Liver (tissue), 9 donors: Measurements from ENCODE around the gene ABHD17A. TPM values are rescaled to one million over a fixed set of nuclear protein-coding genes. Genes with fewer than 3 reads are reported as not detected.

Experiments used
- DNase-seq: peaks from one replicate; pipeline ENCODE4 v3.0.0-alpha.2; 2017; ENCODE audit warnings: low spot score
- H3K27ac ChIP-seq, 2 donors: one replicate each; pipeline ENCODE4 v1.7.0; 2013; ENCODE audit warnings: inconsistent platforms in 2 of 2, low read length in 2 of 2, control low read depth in 1 of 2, low read depth in 1 of 2, mild to moderate bottlenecking in 1 of 2
- H3K27me3 ChIP-seq, 4 donors: one replicate each; pipeline versions ENCODE4 v1.6.1 to v1.7.0; 2013; ENCODE audit warnings: low read length in 3 of 4, inconsistent platforms in 1 of 4, mild to moderate bottlenecking in 1 of 4, moderate library complexity in 1 of 4; ENCODE audit not compliant: control insufficient read depth in 4 of 4, insufficient read depth in 4 of 4
- H3K36me3 ChIP-seq, 4 donors: one replicate each; pipeline versions ENCODE4 v1.6.1 to v1.7.0; 2013; ENCODE audit warnings: low read length in 3 of 4, mild to moderate bottlenecking in 3 of 4, low read depth in 1 of 4, moderate library complexity in 1 of 4; ENCODE audit not compliant: control insufficient read depth in 4 of 4, insufficient read depth in 3 of 4
- H3K4me1 ChIP-seq, 4 donors: one replicate each; pipeline versions ENCODE4 v1.6.1 to v1.7.0; 2013; ENCODE audit warnings: low read length in 3 of 4, mild to moderate bottlenecking in 3 of 4, moderate library complexity in 1 of 4; ENCODE audit not compliant: control insufficient read depth in 4 of 4, insufficient read depth in 4 of 4
- H3K4me3 ChIP-seq, 3 donors: one replicate each; pipeline versions ENCODE4 v1.6.1 to v1.7.0; 2013; ENCODE audit warnings: low read length in 3 of 3, control low read depth in 1 of 3, low read depth in 1 of 3, mild to moderate bottlenecking in 1 of 3
- H3K9ac ChIP-seq, 2 donors: one replicate each; pipeline ENCODE4 v1.7.0; 2013; ENCODE audit warnings: low read length in 2 of 2, mild to moderate bottlenecking in 2 of 2, moderate library complexity in 2 of 2, control low read depth in 1 of 2, low read depth in 1 of 2
- H3K9me3 ChIP-seq, 4 donors: one replicate each; pipeline versions ENCODE4 v1.6.1 to v1.7.0; 2013; ENCODE audit warnings: low read length in 3 of 4; ENCODE audit not compliant: control insufficient read depth in 4 of 4
- ATF3 ChIP-seq: IDR thresholded peaks from 2 replicates; pipeline ENCODE4 v1.6.1; 2016; ENCODE audit warnings: antibody characterized with exemption
- EGR1 ChIP-seq, 2 donors: IDR thresholded peaks; 2 replicates each; pipeline ENCODE4 v1.6.1; 2016 to 2018; ENCODE audit warnings: antibody characterized with exemption in 2 of 2, low read depth in 2 of 2
- FOXA1 ChIP-seq: IDR thresholded peaks from 2 replicates; pipeline ENCODE4 v1.6.1; 2016; ENCODE audit warnings: antibody characterized with exemption
- FOXA2 ChIP-seq: IDR thresholded peaks from 2 replicates; pipeline ENCODE4 v1.6.1; 2016; ENCODE audit warnings: antibody characterized with exemption
- GABPA ChIP-seq, 2 donors: IDR thresholded peaks in 1 of 2; conservative IDR thresholded peaks in 1 of 2; 2 replicates each; pipeline ENCODE4 v1.6.1; 2016; ENCODE audit warnings: antibody characterized with exemption in 2 of 2, mild to moderate bottlenecking in 1 of 2, moderate library complexity in 1 of 2
- HNF4A ChIP-seq, 2 donors: conservative IDR thresholded peaks; 2 replicates each; pipeline ENCODE4 v1.6.1; 2016; ENCODE audit warnings: antibody characterized with exemption in 2 of 2, mild to moderate bottlenecking in 2 of 2
- MAX ChIP-seq: IDR thresholded peaks from 2 replicates; pipeline ENCODE4 v1.6.1; 2016; ENCODE audit warnings: antibody characterized with exemption
- RAD21 ChIP-seq, 2 donors: IDR thresholded peaks; 2 replicates each; pipeline ENCODE4 v1.6.1; 2016; ENCODE audit warnings: antibody characterized with exemption in 2 of 2, mild to moderate bottlenecking in 2 of 2
- RXRA ChIP-seq, 2 donors: IDR thresholded peaks; 2 replicates each; pipeline ENCODE4 v1.6.1; 2017 to 2018; ENCODE audit warnings: antibody characterized with exemption in 2 of 2, mild to moderate bottlenecking in 1 of 2
- SP1 ChIP-seq: IDR thresholded peaks from 2 replicates; pipeline ENCODE4 v1.6.1; 2018; ENCODE audit warnings: antibody characterized with exemption, mild to moderate bottlenecking
- TAF1 ChIP-seq: conservative IDR thresholded peaks from 2 replicates; pipeline ENCODE4 v1.6.1; 2016; ENCODE audit warnings: antibody characterized with exemption, mild to moderate bottlenecking
- YY1 ChIP-seq: IDR thresholded peaks from 2 replicates; pipeline ENCODE4 v1.6.1; 2016; ENCODE audit warnings: antibody characterized with exemption, mild to moderate bottlenecking
- ZBTB33 ChIP-seq: IDR thresholded peaks from 2 replicates; pipeline ENCODE4 v1.6.1; 2016; ENCODE audit warnings: antibody characterized with exemption
- WGBS: extraction: QIAGEN DNeasy Blood & Tissue Kit; methylation state at CpG from one replicate; pipeline ENCODE4 v1.1.7; 2013; 5-methylcytosine and 5-hydroxymethylcytosine counted together
- polyA plus RNA-seq, 2 donors: library from polyadenylated mRNA; stranded (reverse) in 1 of 2; unstranded in 1 of 2; fragments of 200-250 nt in 1 of 2; fragments of >200 nt in 1 of 2; fragmentation: Nextera tagmentation in 1 of 2; extraction: Ambion mirVana in 1 of 2; gene quantifications; one replicate each; pipeline versions ENCODE4 v1.2.1 to v1.2.3, GENCODE V29; 2013 to 2015
- total RNA-seq, 2 donors: library from RNA; depleted of rRNA; stranded (reverse); fragments of >200 nt; gene quantifications; one replicate each; pipeline ENCODE4 v1.2.3, GENCODE V29; 2014
- TF ChIP-seq, protein P1 (sequence below): fragments of 150-350 bp; IDR thresholded peaks from 2 replicates; pipeline ENCODE4 v1.5.1; 2017; ENCODE audit warnings: improper control_type of control experiment, low read depth, low read length; ENCODE audit not compliant: missing input control
- donor health status: healthy.
- donor health status: healthy.
- donor health status: healthy.
- donor health status: healthy.
- donor health status: healthy.

The ABHD17A gene
- total and polyA plus RNA-seq, 4 donors: 8.1 to 30.2 (median 27.0) TPM

DNA sequence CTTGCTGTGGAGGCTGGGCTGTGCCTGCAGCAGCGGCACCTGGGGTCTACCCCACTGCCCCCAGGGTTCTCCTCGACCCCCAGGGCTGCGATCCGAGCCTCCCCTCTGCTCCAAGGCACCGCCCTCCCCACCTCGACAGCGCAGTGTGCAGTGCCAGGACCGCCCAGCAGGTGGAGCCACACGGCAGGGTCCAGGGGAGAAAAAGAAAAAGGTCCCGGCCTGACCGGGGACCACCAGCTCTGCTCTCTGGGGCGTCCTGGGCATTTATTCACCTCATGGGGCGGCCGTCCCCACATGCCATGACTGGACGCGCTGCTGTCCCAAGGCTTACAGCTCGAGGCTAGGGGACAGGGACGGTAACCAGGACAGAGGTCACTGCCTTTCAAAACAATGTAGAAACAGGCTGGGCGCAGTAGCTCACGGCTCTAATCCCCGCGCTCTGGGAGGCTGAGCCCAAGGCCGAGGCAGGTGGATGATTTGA, 47.6 kb downstream of the ABHD17A start:
- Histone ChIP-seq H3K9me3 (no peaks in the 10 kb centered on the region), H3K4me3 (peak overlapping the region in 1 of 3 donors; percentile 12), H3K36me3 (no peaks in the 10 kb centered on the region), H3K27ac (peak overlapping the region; percentile 70 to 81), H3K9ac (no peak overlapping the region), H3K27me3 (no peaks in the 10 kb centered on the region), H3K4me1 (peaks cover 32 to 91% (median 70%) of the 10 kb centered on the region in 4 donors)
- DNase-seq: peak; percentile 89
- TF ChIP-seq RAD21 (IDR thresholded peaks at IDR 0.05) (peak; percentile 65 to 77), TAF1 (no peak), YY1 (peak; percentile 59), EGR1 (IDR thresholded peaks at IDR 0.05; ENCODE audit: low read depth in 2 of 2) (no peak), ZBTB33 (no peak), SP1 (peak; percentile 83), RXRA (IDR thresholded peaks at IDR 0.05) (peak; percentile 79 to 82), FOXA2 (no peak), HNF4A (conservative IDR thresholded peaks at IDR 0.05) (peak; percentile 47 to 59), MAX (peak; percentile 14), GABPA (IDR thresholded peaks at IDR 0.05 in 1 of 2, conservative IDR thresholded peaks at IDR 0.05 in 1 of 2) (no peak)
- TF ChIP-seq, protein P1, sequence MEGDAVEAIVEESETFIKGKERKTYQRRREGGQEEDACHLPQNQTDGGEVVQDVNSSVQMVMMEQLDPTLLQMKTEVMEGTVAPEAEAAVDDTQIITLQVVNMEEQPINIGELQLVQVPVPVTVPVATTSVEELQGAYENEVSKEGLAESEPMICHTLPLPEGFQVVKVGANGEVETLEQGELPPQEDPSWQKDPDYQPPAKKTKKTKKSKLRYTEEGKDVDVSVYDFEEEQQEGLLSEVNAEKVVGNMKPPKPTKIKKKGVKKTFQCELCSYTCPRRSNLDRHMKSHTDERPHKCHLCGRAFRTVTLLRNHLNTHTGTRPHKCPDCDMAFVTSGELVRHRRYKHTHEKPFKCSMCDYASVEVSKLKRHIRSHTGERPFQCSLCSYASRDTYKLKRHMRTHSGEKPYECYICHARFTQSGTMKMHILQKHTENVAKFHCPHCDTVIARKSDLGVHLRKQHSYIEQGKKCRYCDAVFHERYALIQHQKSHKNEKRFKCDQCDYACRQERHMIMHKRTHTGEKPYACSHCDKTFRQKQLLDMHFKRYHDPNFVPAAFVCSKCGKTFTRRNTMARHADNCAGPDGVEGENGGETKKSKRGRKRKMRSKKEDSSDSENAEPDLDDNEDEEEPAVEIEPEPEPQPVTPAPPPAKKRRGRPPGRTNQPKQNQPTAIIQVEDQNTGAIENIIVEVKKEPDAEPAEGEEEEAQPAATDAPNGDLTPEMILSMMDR: peak; percentile 81
- 12% methylated on average over 23 of the region's 23 CpGs for WGBS

- no peak for DNase-seq
- peak overlapping the region; percentile 70 to 81 for H3K27ac ChIP-seq
- H3K4me1 ChIP-seq: peaks cover 32 to 87% (median 68%) of the 10 kb centered on the region in 4 donors
- H3K9me3 ChIP-seq: no peaks in the 10 kb centered on the region
- H3K27me3 ChIP-seq: no peaks in the 10 kb centered on the region
- TF ChIP-seq TAF1: no peak
- TF ChIP-seq FOXA2: no peak
- H3K4me3 ChIP-seq: peak overlapping the region in 1 of 3 donors; percentile 12
- 64% methylated on average over 11 of the region's 11 CpGs for WGBS
- no peak overlapping the region for H3K9ac ChIP-seq
- no peaks in the 10 kb centered on the region for H3K36me3 ChIP-seq
Measured at GRCh38 chr19:1837222-1837565, 48.1 kb downstream of the ABHD17A start.

DNA sequence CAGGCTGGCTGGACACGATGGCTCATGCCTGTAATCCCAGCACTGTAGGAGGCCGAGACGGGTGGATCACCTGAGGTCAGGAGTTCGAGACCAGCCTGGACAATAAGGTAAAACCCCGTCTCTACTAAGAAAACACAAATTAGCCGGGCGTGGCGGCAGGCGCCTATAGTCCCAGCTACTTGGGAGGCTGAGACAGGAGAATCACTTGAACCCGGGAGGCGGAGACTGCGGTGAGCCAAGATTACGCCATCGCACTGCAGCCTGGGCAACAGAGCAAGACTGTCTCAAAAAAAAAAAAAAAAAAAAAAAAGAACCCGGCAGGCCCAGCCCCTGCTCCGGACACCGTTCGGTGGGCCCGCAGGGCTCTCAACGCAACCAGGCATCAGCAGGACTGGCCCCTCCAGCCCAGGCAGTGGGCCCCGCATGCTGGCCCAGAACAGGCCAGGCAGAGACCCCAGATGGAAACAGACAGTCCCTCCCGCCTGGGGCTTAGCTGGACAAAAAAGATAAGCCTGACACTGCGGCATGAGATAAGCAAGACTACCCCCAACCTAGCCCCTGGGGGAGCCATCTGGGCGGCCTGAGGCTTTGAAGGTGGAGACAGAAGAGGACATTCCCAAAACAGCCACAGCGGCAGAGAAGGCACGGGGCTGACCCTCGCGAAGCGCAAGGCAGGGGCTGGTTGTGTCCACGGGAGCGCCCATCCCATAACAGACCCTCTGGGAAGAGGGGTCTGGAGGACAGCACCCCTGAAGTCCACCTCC, 48.7 kb downstream of the ABHD17A start:
- Histone ChIP-seq H3K36me3 (no peaks in the 10 kb centered on the region), H3K27me3 (no peaks in the 10 kb centered on the region), H3K9ac (no peak overlapping the region), H3K4me3 (no peak overlapping the region), H3K4me1 (peaks cover 32 to 82% (median 66%) of the 10 kb centered on the region in 4 donors), H3K9me3 (no peaks in the 10 kb centered on the region), H3K27ac (peak overlapping the region in 1 of 2 donors; percentile 81)
- WGBS: 80% methylated on average over 31 of the region's 31 CpGs
- DNase-seq: peak; percentile 70
- TF ChIP-seq FOXA1 (no peak), YY1 (no peak), HNF4A (conservative IDR thresholded peaks at IDR 0.05) (no peak), MAX (no peak), ATF3 (no peak), ZBTB33 (no peak)
- TF ChIP-seq, protein P1: no peak
